HepG2 (cell line): ENCODE measurements around the gene POLR3E. TPM values are rescaled to one million over a fixed set of nuclear protein-coding genes. Genes with fewer than 3 reads are reported as not detected.

Source experiments
- ATAC-seq: fragments of 200-7000 bp; cut with Tn5 transposase; 3 replicates; pipeline ENCODE4 v1.9.1; 2020; ENCODE audit warnings: mild to moderate bottlenecking, moderate library complexity
- BruUV-seq: library from RNA; stranded (reverse); fragments of 400-500 nt; replicated peaks from 2 replicates; lab custom pipeline; 2021; lab: Mats Ljungman, UMichigan
- CTCF ChIA-PET: fragments of 300-600 bp; formaldehyde crosslinking; extraction: SDS; loops from one replicate; lab custom pipeline; 2021; ENCODE audit warnings: low total read pairs, inconsistent platforms, low intra/inter-chr PET ratio; lab: Yijun Ruan, JAX
- POLR2A ChIA-PET: fragments of 350-600 bp; sonication (Branson Sonifier 250); formaldehyde crosslinking; loops from one replicate; lab custom pipeline; 2020; ENCODE audit warnings: antibody characterized with exemption, inconsistent platforms; lab: Yijun Ruan, JAX
- DNase-seq: peaks from one replicate; pipeline ENCODE4 v3.0.0-alpha.2; 2015; ENCODE audit warnings: low spot score
- FAIRE-seq: peaks from 3 replicates; lab custom pipeline; 2011; peaks lifted over from hg19 to GRCh38; lab: Jason Lieb, UNC
- H2AFZ ChIP-seq: one replicate; pipeline ENCODE4 v1.6.1; 2011; ENCODE audit warnings: low read length, inconsistent platforms
- H3K27ac ChIP-seq: fragments of 300-600 bp; 3 replicates; pipeline ENCODE4 v1.8.0; 2011; ENCODE audit warnings: mixed run types, mild to moderate bottlenecking, mixed read lengths, low read length, inconsistent platforms; ENCODE audit not compliant: insufficient read depth; ENCODE audit errors: extremely low read length
- H3K27me3 ChIP-seq, 2 experiments: fragments of 200-600 bp in 1 of 2; 2 replicates in 1 of 2; 3 replicates in 1 of 2; pipeline versions ENCODE4 v1.6.0 to v1.8.0; 2011; ENCODE audit warnings: low read length in 2 of 2, mild to moderate bottlenecking in 2 of 2, moderate library complexity in 2 of 2, inconsistent platforms in 1 of 2; ENCODE audit not compliant: insufficient read depth in 2 of 2, control insufficient read depth in 1 of 2
- H3K36me3 ChIP-seq, 2 experiments: fragments of 200-600 bp in 1 of 2; replicated peaks in 1 of 2; 2 replicates in 1 of 2; 3 replicates in 1 of 2; pipeline versions ENCODE4 v1.5.1 to v1.8.0; 2011; ENCODE audit warnings: low read length in 2 of 2, inconsistent platforms in 1 of 2; ENCODE audit not compliant: insufficient read depth in 2 of 2, control insufficient read depth in 1 of 2
- H3K4me1 ChIP-seq: 2 replicates; pipeline ENCODE4 v1.5.1; 2012; ENCODE audit warnings: low read length, inconsistent platforms; ENCODE audit not compliant: insufficient read depth
- H3K4me2 ChIP-seq: 2 replicates; pipeline ENCODE4 v1.6.0; 2011; ENCODE audit warnings: low read depth, low read length, inconsistent platforms
- H3K4me3 ChIP-seq, 3 experiments: fragments of 200-600 bp in 1 of 3; sonication (generic), shearing (Covaris generic) in 1 of 3; replicated peaks in 1 of 3; 2 replicates each; pipeline ENCODE4 v1.5.1; 2011 to 2016; ENCODE audit warnings: low read length in 3 of 3, inconsistent platforms in 2 of 3, low read depth in 2 of 3, mild to moderate bottlenecking in 2 of 3, control low read depth in 1 of 3, mixed read lengths in 1 of 3; ENCODE audit not compliant: insufficient read depth in 1 of 3
- H3K79me2 ChIP-seq: one replicate; pipeline ENCODE4 v1.6.1; 2011; ENCODE audit warnings: low read length, inconsistent platforms; ENCODE audit not compliant: insufficient read depth
- H3K9ac ChIP-seq: 2 replicates; pipeline ENCODE4 v1.6.0; 2011; ENCODE audit warnings: mild to moderate bottlenecking, low read depth, low read length, inconsistent platforms; ENCODE audit not compliant: insufficient read depth
- H3K9me3 ChIP-seq: 2 replicates; pipeline ENCODE4 v1.5.1; 2012; ENCODE audit warnings: mild to moderate bottlenecking, low read length
- H4K20me1 ChIP-seq: 2 replicates; pipeline ENCODE4 v1.6.0; 2011; ENCODE audit warnings: inconsistent platforms, mild to moderate bottlenecking, low read length, moderate library complexity; ENCODE audit not compliant: insufficient read depth
- ARID5B ChIP-seq: IDR thresholded peaks from 2 replicates; pipeline ENCODE4 v1.4.0; 2020; ENCODE audit warnings: mild to moderate bottlenecking, missing genetic modification reagents
- GABPB1 ChIP-seq: IDR thresholded peaks from 2 replicates; pipeline ENCODE4 v1.6.1; 2016; ENCODE audit warnings: mild to moderate bottlenecking, missing genetic modification reagents, moderate library complexity, missing compliant biosample characterization
- JUND ChIP-seq: sonication (generic); formaldehyde crosslinking; IDR thresholded peaks from 2 replicates; pipeline ENCODE4 v1.8.0; 2022; ENCODE audit warnings: mild to moderate bottlenecking, missing genetic modification reagents
- PHF20 ChIP-seq: sonication (generic); formaldehyde crosslinking; IDR thresholded peaks from 2 replicates; pipeline ENCODE4 v1.5.0; 2020; ENCODE audit warnings: mild to moderate bottlenecking, missing genetic modification reagents
- SRY ChIP-seq: sonication (generic); formaldehyde crosslinking; IDR thresholded peaks from 2 replicates; pipeline ENCODE4 v1.8.0; 2022; ENCODE audit warnings: mild to moderate bottlenecking, missing genetic modification reagents
- XRCC5 ChIP-seq: fragments of 200-400 bp; formaldehyde crosslinking; optimal IDR thresholded peaks from 2 replicates; pipeline ENCODE3; 2017; ENCODE audit warnings: mild to moderate bottlenecking, low read length
- ZNF264 ChIP-seq: sonication (generic); formaldehyde crosslinking; IDR thresholded peaks from 2 replicates; pipeline ENCODE4 v1.4.0; 2020; ENCODE audit warnings: missing genetic modification reagents
- ZNF362 ChIP-seq: sonication (generic); formaldehyde crosslinking; IDR thresholded peaks from 2 replicates; pipeline ENCODE4 v1.4.0; 2020; ENCODE audit warnings: missing genetic modification reagents, mild to moderate bottlenecking, borderline replicate concordance
- ZNF646 ChIP-seq: sonication (generic); formaldehyde crosslinking; IDR thresholded peaks from 2 replicates; pipeline ENCODE4 v1.9.0; 2021; ENCODE audit warnings: mild to moderate bottlenecking, missing genetic modification reagents
- ZNF770 ChIP-seq: sonication (generic); formaldehyde crosslinking; IDR thresholded peaks from 2 replicates; pipeline ENCODE4 v1.5.0; 2020; ENCODE audit warnings: mild to moderate bottlenecking, missing genetic modification reagents
- in situ Hi-C: cut with HindIII; loops from 2 replicates; pipeline ENCODE4 v1.10.0; 2017; ENCODE audit warnings: low pct_unique_long_range_greater_than_20kb; ENCODE audit not compliant: extremely low pct_ligation_motif_present
- intact Hi-C: fragments of 100-400 bp; cut with micrococcal nuclease; formaldehyde crosslinking; loops from one replicate; pipeline ENCODE4 v1.10.0; 2022; ENCODE audit not compliant: unreplicated experiment
- polyA plus RNA-seq, 8 experiments: library from polyadenylated mRNA; depleted of rRNA in 3 of 8; stranded (reverse) in 7 of 8; unstranded in 1 of 8; fragments of >200 nt; fragmentation: Illumina TruSeq in 4 of 8; extraction: Trizol in 4 of 8; gene quantifications; 2 replicates each; pipeline versions ENCODE4 v1.2.1 to v1.2.3, GENCODE V29; 2011 to 2016; ENCODE audit warnings: low read depth in 4 of 8, missing spikeins in 1 of 8, mixed read lengths in 1 of 8; ENCODE audit not compliant: insufficient read depth in 1 of 8
- total RNA-seq, 5 experiments: library from RNA; depleted of rRNA; stranded (reverse); fragments of >200 nt; fragmentation: Illumina TruSeq; extraction: Trizol; gene quantifications; 2 replicates each; pipeline ENCODE4 v1.2.3, GENCODE V29; 2016; ENCODE audit warnings: low read depth in 1 of 5

The POLR3E gene
- total and polyA plus RNA-seq, 2 of the 13 experiments (the other 11 are each of a cell fraction or from before 2014, with no cell fraction given) = 135 to 262 TPM

- no peak for DNase-seq
- intact Hi-C loops = no loop called here
- CTCF ChIA-PET = no interaction called here
- ATAC-seq = no peak
- Histone ChIP-seq H3K9ac (peak overlapping the region; percentile 28; the same call in 1 of the 2 replicates), H4K20me1 (no peaks in the 10 kb centered on the region), H3K27ac (no peak overlapping the region), H3K79me2 (no peaks in the 10 kb centered on the region), H3K4me3 (no peak overlapping the region), H3K9me3 (no peaks in the 10 kb centered on the region), H2AFZ (no peak overlapping the region), H3K27me3 (no peaks in the 10 kb centered on the region; a peak in 1 of 5 replicates), H3K36me3 (no peaks in the 10 kb centered on the region), H3K4me2 (peak overlapping the region; percentile 38), H3K4me1 (peaks cover 32% of the 10 kb centered on the region)
- no peak for FAIRE-seq
- POLR2A ChIA-PET = no interaction called here
- TF ChIP-seq ZNF362 (CRISPR knock-in tag) (peak; percentile 83), ZNF770 (CRISPR knock-in tag) (peak; percentile 18; the same call in 1 of the 2 replicates), GABPB1 (0 out of 2 replicates have a peak, but pooled peaks have one; percentile 4), ARID5B (CRISPR knock-in tag) (peak; percentile 8; the same call in 1 of the 2 replicates), XRCC5 (peak; percentile 33), SRY (CRISPR knock-in tag) (no peak), PHF20 (CRISPR knock-in tag) (no peak), ZNF646 (CRISPR knock-in tag) (peak; percentile 90), ZNF264 (CRISPR knock-in tag) (no peak), JUND (CRISPR knock-in tag) (peak; percentile 35; the same call in 1 of the 2 replicates)
- BruUV-seq = no TSS peak
- in situ Hi-C loops = no loop called here
Observed at GRCh38 chr16:22292320-22292719, 4.9 kb upstream of the POLR3E start.
